Neural cell (in vitro differentiated cells): Measurements from ENCODE around the gene SH3RF3.

ENCODE experiments used
- CTCF ChIP-seq: fragments of 450-650 bp; IDR thresholded peaks from 2 replicates; pipeline ENCODE4 v1.5.1; 2014; ENCODE audit warnings: antibody characterized with exemption, mild to moderate bottlenecking, moderate library complexity; ENCODE audit not compliant: poor library complexity, severe bottlenecking
- POLR2AphosphoS5 ChIP-seq: IDR thresholded peaks from 2 replicates; pipeline ENCODE4 v1.6.1; 2012
- RAD21 ChIP-seq: fragments of 450-650 bp; conservative IDR thresholded peaks from 2 replicates; pipeline ENCODE4 v1.6.1; 2014; ENCODE audit warnings: antibody characterized with exemption, mild to moderate bottlenecking, moderate library complexity
- SMC3 ChIP-seq: fragments of 450-650 bp; conservative IDR thresholded peaks from 2 replicates; pipeline ENCODE4 v1.6.1; 2014; ENCODE audit warnings: antibody characterized with exemption, mild to moderate bottlenecking, moderate library complexity; ENCODE audit not compliant: poor library complexity

- TF ChIP-seq POLR2AphosphoS5 = no peak
- TF ChIP-seq CTCF = no peak
- TF ChIP-seq RAD21 = no peak
- TF ChIP-seq SMC3 = no peak
Measured at GRCh38 chr2:109172556-109173105, 43.6 kb downstream of the SH3RF3 start.
